HepG2 (cell line): ENCODE data around the gene OR4X2. TPM values are rescaled to one million over a fixed set of nuclear protein-coding genes. Genes with fewer than 3 reads are reported as not detected.

ENCODE experiments used
- ATF6 ChIP-seq: sonication (generic); formaldehyde crosslinking; conservative IDR thresholded peaks from 2 replicates; pipeline ENCODE4 v1.4.0; 2020; ENCODE audit warnings: missing genetic modification reagents
- EZH2 ChIP-seq: conservative IDR thresholded peaks from 2 replicates; pipeline ENCODE4 v1.6.1; 2012; ENCODE audit warnings: mild to moderate bottlenecking, low read depth, low read length, moderate library complexity
- ZFP41 ChIP-seq: sonication (generic); formaldehyde crosslinking; IDR thresholded peaks from 2 replicates; pipeline ENCODE4 v1.4.0; 2020; ENCODE audit warnings: mild to moderate bottlenecking, missing genetic modification reagents, borderline replicate concordance
- ZNF318 ChIP-seq: sonication (generic); formaldehyde crosslinking; IDR thresholded peaks from 2 replicates; pipeline ENCODE4 v1.4.0; 2020; ENCODE audit warnings: mild to moderate bottlenecking, missing genetic modification reagents
- ZNF703 ChIP-seq: sonication (generic); formaldehyde crosslinking; IDR thresholded peaks from 2 replicates; pipeline ENCODE4 v1.5.1; 2020; ENCODE audit warnings: missing genetic modification reagents, mild to moderate bottlenecking, moderate library complexity, borderline replicate concordance
- polyA plus RNA-seq, 8 experiments: library from polyadenylated mRNA; depleted of rRNA in 3 of 8; stranded (reverse) in 7 of 8; unstranded in 1 of 8; fragments of >200 nt; fragmentation: Illumina TruSeq in 4 of 8; extraction: Trizol in 4 of 8; gene quantifications; 2 replicates each; pipeline versions ENCODE4 v1.2.1 to v1.2.3, GENCODE V29; 2011 to 2016; ENCODE audit warnings: low read depth in 4 of 8, missing spikeins in 1 of 8, mixed read lengths in 1 of 8; ENCODE audit not compliant: insufficient read depth in 1 of 8
- total RNA-seq, 5 experiments: library from RNA; depleted of rRNA; stranded (reverse); fragments of >200 nt; fragmentation: Illumina TruSeq; extraction: Trizol; gene quantifications; 2 replicates each; pipeline ENCODE4 v1.2.3, GENCODE V29; 2016; ENCODE audit warnings: low read depth in 1 of 5
- TF ChIP-seq, protein P1 (sequence below): sonication (generic); formaldehyde crosslinking; IDR thresholded peaks from 2 replicates; pipeline ENCODE4 v1.5.1; 2020; ENCODE audit warnings: missing genetic modification reagents, mild to moderate bottlenecking, borderline replicate concordance
- TF ChIP-seq, protein P2 (sequence below): sonication (generic); formaldehyde crosslinking; IDR thresholded peaks from 2 replicates; pipeline ENCODE4 v1.9.0; 2021; ENCODE audit warnings: missing genetic modification reagents, borderline replicate concordance
- TF ChIP-seq, protein P3 (sequence below): sonication (generic); formaldehyde crosslinking; IDR thresholded peaks from 2 replicates; pipeline ENCODE4 v1.8.0; 2022; ENCODE audit warnings: mild to moderate bottlenecking, missing genetic modification reagents, moderate library complexity
- TF ChIP-seq, protein P4 (sequence below), 2 experiments: sonication (generic) in 1 of 2; formaldehyde crosslinking in 1 of 2; IDR thresholded peaks; 2 replicates each; pipeline versions ENCODE4 v1.5.1 to v1.6.1; 2011 to 2020; ENCODE audit warnings: borderline replicate concordance in 1 of 2, low read depth in 1 of 2, low read length in 1 of 2, mild to moderate bottlenecking in 1 of 2, missing genetic modification reagents in 1 of 2, moderate library complexity in 1 of 2

The OR4X2 gene
- total and polyA plus RNA-seq, 2 of the 13 experiments (the other 11 are each of a cell fraction or from before 2014, with no cell fraction given) = not detected

DNA sequence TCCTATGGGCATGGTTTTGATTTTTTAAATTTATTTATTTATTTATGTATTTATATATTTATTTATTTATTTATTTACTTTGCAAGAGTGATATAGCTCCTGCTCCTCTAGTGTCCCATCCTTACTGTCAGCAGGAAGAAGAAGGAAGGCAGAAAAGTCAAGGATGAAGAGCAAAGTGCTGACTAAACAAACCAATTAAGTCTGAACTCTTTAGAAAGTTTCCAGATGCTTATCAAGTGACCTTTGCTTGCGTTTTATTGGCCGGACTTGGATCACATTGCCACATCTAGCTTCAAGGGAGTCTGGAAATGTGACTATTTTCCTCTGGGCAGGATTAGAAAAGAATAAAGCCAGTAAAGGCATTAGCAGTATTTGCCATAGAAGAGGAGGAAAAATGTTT, 37.0 kb upstream of the OR4X2 start (continued):
- no peak for TF ChIP-seq ZNF318 (CRISPR knock-in tag)
- no peak for TF ChIP-seq ATF6 (CRISPR knock-in tag)
- TF ChIP-seq, protein P1, sequence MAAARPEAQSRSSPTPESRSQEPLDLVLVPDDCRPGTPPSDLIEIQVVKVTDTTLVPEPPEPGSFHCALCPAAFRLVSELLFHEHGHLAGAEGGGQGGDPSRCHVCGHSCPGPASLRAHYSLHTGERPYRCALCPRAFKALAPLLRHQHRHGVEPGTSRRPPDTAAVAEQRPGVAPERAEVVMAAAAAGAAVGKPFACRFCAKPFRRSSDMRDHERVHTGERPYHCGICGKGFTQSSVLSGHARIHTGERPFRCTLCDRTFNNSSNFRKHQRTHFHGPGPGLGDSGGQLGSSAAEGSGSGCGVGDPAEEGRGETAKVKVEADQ (CRISPR knock-in tag) = no peak
- TF ChIP-seq EZH2 = no peak
- no peak for TF ChIP-seq ZNF703 (CRISPR knock-in tag)
- TF ChIP-seq, protein P2, sequence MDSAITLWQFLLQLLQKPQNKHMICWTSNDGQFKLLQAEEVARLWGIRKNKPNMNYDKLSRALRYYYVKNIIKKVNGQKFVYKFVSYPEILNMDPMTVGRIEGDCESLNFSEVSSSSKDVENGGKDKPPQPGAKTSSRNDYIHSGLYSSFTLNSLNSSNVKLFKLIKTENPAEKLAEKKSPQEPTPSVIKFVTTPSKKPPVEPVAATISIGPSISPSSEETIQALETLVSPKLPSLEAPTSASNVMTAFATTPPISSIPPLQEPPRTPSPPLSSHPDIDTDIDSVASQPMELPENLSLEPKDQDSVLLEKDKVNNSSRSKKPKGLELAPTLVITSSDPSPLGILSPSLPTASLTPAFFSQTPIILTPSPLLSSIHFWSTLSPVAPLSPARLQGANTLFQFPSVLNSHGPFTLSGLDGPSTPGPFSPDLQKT (CRISPR knock-in tag) = no peak
- TF ChIP-seq, protein P3, sequence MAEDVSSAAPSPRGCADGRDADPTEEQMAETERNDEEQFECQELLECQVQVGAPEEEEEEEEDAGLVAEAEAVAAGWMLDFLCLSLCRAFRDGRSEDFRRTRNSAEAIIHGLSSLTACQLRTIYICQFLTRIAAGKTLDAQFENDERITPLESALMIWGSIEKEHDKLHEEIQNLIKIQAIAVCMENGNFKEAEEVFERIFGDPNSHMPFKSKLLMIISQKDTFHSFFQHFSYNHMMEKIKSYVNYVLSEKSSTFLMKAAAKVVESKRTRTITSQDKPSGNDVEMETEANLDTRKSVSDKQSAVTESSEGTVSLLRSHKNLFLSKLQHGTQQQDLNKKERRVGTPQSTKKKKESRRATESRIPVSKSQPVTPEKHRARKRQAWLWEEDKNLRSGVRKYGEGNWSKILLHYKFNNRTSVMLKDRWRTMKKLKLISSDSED = no peak
- TF ChIP-seq ZFP41 (CRISPR knock-in tag) = no peak
- TF ChIP-seq, protein P4, sequence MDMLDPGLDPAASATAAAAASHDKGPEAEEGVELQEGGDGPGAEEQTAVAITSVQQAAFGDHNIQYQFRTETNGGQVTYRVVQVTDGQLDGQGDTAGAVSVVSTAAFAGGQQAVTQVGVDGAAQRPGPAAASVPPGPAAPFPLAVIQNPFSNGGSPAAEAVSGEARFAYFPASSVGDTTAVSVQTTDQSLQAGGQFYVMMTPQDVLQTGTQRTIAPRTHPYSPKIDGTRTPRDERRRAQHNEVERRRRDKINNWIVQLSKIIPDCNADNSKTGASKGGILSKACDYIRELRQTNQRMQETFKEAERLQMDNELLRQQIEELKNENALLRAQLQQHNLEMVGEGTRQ (IDR thresholded peaks at IDR 0.05; ENCODE audit: low read depth, low read length) = no peak
- TF ChIP-seq, protein P4 (CRISPR knock-in tag; IDR thresholded peaks at IDR 0.05; ENCODE audit: borderline replicate concordance) = no peak
